Astrocyte of the spinal cord (primary cell): ENCODE results near the gene FAM221B.

Experiments
- DNase-seq: peaks from one replicate; pipeline ENCODE4 v3.0.0; 2011; ENCODE audit warnings: low read depth, low spot score
- H3K4me3 ChIP-seq: 2 replicates; pipeline ENCODE4 v1.5.1; 2011; ENCODE audit warnings: low read depth, mild to moderate bottlenecking, low read length, moderate library complexity
- CTCF ChIP-seq: IDR thresholded peaks from 2 replicates; pipeline ENCODE4 v1.5.1; 2012; ENCODE audit warnings: low read depth, mild to moderate bottlenecking, low read length, inconsistent platforms
- in situ Hi-C: cut with HindIII; loops from 2 replicates; pipeline ENCODE4 v1.10.0; 2017; ENCODE audit warnings: low sequenced_read_pairs

The FAM221B gene

GRCh38 chr9:35859310-35859989 is 30.9 kb upstream of the FAM221B start:
- in situ Hi-C loops, result no loop called here
- H3K4me3 ChIP-seq, result no peak overlapping the region
- DNase-seq, result no peak
- no peak for TF ChIP-seq CTCF

- DNase-seq, result no peak
- TF ChIP-seq CTCF, result no peak
- H3K4me3 ChIP-seq, result no peak overlapping the region
- in situ Hi-C loops, result no loop called here
These were observed 29.9 kb upstream of the FAM221B start for GRCh38 chr9:35858458-35858857.

- no peak for TF ChIP-seq CTCF
- H3K4me3 ChIP-seq, result no peak overlapping the region
- in situ Hi-C loops, result no loop called here
- DNase-seq, result no peak
These were observed 28.4 kb upstream of the FAM221B start for GRCh38 chr9:35856882-35857281.

GRCh38 chr9:35856206-35856605 is 27.7 kb upstream of the FAM221B start:
- no peak for DNase-seq
- in situ Hi-C loops, result no loop called here
- TF ChIP-seq CTCF, result no peak
- H3K4me3 ChIP-seq, result no peak overlapping the region

GRCh38 chr9:35854091-35854762 is 25.7 kb upstream of the FAM221B start:
- DNase-seq, result no peak
- no peak for TF ChIP-seq CTCF
- in situ Hi-C loops, result no loop called here
- no peak overlapping the region for H3K4me3 ChIP-seq

- in situ Hi-C loops, result no loop called here
- DNase-seq, result no peak
- no peak overlapping the region for H3K4me3 ChIP-seq
- TF ChIP-seq CTCF, result no peak
These were observed 24.6 kb upstream of the FAM221B start for GRCh38 chr9:35852876-35853865.
